Cardiac ventricle fibroblast (primary cell): Measurements from ENCODE around the gene PROB1. TPM values are rescaled to one million over a fixed set of nuclear protein-coding genes. Genes with fewer than 3 reads are reported as not detected.

Experiments used
- total RNA-seq: library from RNA; depleted of rRNA; stranded (reverse); fragments of >200 nt; gene quantifications from 2 replicates; pipeline ENCODE4 v1.2.3, GENCODE V29; 2015

The PROB1 gene, protein sequence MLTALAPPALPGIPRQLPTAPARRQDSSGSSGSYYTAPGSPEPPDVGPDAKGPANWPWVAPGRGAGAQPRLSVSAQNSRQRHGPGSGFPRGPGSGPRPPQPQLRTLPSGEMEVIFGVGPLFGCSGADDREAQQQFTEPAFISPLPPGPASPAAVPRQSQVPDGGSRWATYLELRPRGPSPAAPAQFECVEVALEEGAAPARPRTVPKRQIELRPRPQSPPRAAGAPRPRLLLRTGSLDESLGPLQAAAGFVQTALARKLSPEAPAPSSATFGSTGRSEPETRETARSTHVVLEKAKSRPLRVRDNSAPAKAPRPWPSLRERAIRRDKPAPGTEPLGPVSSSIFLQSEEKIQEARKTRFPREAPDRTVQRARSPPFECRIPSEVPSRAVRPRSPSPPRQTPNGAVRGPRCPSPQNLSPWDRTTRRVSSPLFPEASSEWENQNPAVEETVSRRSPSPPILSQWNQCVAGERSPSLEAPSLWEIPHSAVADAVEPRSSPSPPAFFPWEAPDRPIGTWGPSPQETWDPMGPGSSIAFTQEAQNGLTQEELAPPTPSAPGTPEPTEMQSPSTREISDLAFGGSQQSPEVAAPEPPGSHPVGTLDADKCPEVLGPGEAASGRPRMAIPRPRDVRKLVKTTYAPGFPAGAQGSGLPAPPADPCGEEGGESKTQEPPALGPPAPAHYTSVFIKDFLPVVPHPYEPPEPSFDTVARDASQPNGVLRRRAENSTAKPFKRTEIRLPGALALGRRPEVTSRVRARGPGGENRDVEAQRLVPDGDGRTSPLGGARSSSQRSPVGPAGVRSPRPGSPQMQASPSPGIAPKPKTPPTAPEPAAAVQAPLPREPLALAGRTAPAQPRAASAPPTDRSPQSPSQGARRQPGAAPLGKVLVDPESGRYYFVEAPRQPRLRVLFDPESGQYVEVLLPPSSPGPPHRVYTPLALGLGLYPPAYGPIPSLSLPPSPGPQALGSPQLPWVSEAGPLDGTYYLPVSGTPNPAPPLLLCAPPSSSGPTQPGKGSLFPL
- total RNA-seq, result 1.2 and 2.1 TPM in 2 replicates

DNA sequence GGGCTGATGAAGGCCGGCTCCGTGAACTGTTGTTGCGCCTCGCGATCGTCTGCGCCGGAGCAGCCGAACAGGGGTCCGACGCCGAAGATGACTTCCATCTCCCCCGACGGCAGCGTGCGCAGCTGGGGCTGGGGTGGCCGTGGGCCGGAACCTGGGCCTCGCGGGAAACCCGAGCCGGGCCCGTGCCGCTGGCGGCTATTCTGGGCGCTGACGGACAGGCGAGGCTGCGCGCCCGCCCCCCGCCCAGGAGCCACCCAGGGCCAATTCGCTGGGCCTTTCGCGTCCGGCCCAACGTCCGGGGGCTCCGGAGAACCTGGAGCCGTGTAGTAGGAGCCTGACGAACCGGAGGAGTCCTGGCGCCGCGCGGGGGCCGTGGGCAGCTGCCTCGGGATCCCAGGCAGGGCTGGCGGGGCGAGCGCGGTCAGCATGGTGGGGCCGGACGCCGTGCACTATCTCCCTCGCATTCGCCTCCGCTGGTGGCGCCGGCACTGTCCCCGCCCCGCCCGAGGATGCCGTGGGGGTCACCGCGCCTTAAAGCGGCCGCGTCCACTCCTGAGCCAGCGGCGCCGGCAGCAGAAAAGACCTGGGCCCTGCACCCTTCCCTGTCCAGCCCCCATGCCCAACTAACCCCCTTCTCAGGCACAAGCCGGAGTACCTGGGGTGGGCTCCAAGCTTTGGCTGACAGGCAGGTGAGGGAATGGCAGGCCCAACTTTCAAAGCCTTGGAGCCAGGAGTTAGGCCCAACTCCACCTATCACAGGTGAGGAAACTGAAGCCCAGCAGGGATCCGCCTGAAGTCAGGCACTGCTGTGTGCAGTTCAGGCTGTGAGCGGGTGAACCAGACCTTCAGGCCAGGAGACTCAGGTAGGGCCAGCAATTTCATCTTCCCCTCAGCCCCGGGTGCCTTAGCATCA is at the start of gene PROB1:
TSS of gene PROB1 (minus strand) at position 451 of the 913 bp plus-strand sequence. CDS start at position 428, 23 bp downstream.

DNA sequence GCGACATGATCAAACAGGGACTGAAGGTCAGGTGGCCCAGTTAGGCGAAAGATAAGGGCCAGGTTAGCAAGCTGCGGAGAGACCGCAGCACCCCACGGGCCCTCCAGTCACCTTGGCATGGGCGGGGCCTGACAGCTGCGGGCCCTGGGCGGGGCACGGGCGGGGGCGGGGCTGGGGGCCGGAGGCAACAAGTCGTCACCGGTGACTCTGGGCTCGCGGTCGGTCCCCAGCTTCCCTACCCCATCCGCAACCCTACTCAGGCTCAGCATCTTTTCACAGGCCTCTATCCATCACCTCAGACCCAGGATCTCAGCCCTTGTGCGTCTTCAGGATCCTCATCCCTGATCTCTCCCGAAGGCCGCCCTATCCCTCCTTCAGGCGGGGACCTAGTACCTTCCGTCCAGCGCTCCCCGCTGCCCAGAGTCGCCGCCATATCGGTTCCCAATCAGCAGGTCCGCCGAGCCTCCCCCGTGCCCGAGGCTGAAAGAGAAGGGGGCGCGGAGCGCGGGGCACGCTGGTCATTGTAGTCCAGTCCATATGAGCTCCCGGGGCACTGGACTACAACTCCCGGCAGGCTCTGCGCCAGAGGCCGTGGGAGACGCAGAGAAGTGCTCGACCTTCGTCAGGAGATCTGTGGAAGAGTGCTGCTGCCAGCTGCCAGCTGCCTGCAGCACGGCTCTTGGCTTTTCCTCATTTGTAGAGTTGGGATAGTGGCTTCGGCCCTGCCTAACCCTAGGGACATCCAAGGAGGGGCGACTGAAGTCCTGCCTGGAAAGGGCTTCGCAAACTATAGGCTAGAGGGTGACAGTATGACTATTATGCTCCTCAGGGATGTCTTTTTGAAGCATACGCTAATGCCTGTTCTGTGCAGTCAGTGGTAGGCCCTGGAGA is 44.4 kb upstream of the PROB1 start, which contains the start of gene DNAJC18:
TSS of gene DNAJC18 (minus strand) at position 513 of the 891 bp plus-strand sequence. CDS start at position 433, 80 bp downstream.

DNA sequence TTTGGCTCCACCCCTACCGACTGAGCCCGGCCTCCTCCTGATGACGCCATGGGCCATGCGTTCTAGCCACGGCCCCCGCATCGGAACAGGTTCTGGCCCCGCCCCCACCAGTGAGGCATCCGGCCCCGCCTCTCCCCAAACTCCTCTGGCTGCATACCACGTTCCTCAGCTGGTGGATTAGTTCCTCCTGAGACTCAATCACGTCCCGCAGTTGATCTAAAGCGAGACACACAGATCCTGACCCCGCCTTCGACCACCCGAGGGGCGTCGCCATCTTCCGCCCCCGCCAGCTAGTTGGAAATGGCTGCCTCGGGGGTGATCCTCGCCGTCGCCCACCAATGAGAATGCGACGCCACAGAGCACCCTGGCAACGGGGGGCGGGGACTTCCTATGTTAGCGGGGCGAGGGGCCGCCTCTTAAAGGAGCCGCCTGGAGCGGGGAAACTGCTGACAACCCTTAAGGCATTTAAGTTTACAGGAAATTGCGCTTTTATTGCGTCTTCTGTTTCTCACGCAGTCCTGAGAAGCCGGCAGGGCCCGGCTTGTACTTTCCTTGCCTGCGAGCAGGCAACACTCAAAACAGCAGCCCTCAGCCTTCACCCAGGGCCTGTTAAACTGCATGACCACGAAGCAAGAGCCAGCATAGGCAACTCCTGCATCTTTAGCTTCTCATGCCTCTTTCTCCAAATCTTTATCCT is 9.0 kb upstream of the PROB1 start, which contains the start of gene SPATA24:
TSS of gene SPATA24 (minus strand) at position 303 of the 697 bp plus-strand sequence. CDS start at position 274, 29 bp downstream.

DNA sequence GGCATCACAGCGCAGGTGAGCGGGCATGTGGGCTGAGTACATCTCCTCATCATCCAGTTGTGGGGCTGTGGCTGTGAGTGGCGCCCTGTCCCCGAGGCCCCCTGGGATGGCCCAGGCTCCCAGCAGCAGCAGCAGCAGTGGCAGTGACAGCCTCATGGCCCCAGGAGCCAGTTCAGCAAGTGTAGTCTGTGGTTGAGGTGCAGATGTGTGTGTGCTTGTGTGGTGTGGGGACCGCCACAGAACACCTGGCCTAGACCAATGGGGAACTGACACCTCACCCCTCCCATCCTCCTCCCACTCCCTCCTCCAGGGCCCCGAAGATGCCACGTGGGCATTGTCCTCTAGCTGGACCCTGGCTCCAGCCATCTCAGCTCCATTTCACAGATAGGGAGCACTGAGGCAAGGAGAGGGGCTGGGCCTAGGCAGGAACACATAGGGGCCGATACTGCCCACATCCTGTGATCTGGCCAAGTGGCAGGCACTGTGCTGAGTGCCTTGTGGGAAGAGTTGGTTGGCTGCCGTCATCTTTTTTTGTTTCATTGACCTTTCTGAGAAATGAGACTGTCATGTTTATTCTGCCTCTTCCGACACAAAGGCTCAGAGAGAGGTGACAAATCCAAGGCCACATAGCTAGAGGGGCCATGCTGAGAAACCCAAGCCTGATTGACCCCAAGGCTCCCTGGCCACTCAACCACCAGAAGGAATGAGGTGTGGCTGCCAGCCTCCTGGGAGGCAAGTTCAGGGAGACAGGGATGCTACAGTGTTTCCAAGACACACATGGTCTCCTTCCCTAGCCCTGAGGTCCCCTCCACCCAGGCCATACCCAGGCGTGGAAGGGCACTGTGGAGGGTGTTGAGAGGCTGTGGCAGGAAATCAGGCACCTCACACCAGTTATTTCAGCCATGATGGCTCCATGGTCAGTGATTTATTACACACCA is 4.9 kb downstream of the PROB1 start, which contains the start of gene MZB1:
TSS of gene MZB1 (minus strand) at position 213 of the 938 bp plus-strand sequence. CDS start at position 156, 57 bp downstream.

DNA sequence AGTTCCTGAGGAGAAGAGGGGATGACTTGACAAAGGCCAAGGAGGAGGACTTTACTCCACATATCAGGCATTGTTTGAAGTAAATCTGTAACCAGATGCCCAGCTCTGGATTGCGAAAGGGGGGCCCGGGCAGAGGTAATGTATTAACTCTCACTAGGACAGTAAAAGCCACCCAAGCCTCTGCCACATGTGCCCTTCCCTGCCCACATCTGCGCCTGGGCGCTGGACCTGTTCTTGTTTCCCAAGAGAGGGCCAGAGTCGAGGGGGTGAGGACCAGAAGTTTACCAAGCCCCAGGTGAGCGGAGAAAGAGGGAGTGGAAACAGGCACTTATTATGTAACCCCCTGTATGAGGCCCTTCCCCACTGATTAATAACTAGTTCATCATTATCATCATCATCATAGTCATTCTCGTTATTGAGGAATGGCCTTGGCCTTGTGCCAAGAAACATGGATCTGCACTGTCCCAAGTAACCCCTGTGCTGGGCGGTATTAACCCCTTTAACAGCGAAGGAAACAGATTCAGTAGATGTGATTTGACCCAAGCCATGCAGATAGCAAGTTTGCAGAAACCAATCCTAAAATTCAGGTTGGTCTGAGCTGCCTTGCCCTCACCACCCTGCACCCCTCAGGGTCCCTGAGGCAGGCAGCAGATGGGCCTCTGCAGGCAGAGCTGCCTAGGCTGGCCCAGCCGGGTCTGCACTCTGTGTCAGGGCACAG is 11.5 kb downstream of the PROB1 start, which contains the start of gene SLC23A1:
TSS of gene SLC23A1 (minus strand) at position 23 of the 718 bp plus-strand sequence. CDS start 44 bp downstream, outside the sequence.

DNA sequence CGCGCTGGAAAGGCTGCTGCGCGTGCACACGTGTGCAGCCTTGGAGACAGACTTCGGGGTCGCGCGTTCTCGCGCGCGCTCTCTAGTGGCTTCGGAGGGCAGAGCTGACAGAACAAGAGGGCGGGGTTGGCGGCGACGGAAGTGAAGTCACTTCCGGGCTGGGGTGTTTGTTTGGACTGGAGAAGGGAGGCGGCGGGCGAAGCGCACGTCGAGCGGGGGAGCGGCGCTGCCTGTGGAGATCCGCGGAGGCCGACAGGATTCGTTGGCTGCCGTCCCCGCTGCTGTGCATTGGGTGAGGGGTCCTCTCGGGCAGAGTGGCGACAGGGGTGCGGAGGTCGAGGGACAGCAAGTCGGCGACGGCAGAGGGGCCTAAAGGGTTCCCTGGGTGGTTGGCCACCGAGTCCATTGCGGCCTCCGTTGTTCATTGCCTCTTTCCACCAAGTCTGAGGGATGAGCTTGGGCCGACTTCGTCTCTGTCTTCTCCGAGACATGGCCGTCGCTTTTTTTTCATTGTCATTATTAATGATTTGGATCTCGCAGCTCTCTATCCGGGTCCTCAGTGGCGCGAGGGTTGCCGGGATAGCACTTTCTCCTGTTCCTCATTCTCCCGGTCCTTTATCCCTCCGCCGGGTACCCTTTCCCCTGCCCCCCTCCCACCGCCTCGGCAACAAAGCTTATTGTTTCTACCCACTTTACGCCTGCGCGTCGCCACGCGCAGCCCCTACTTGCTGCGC is 53.0 kb downstream of the PROB1 start, which contains the start of gene PAIP2:
TSS of gene PAIP2 (plus strand) at position 166 of the 734 bp plus-strand sequence. CDS start 21,931 bp downstream, outside the sequence.

Other genes with a start within 250 kb of the PROB1 start
- 41.3 and 42.1 TPM in 2 replicates for gene SIL1, start 196.7 kb downstream of the PROB1 start, total RNA-seq
- 156 and 174 TPM in 2 replicates for gene MATR3, start 101.4 kb downstream of the PROB1 start, total RNA-seq
- 68.5 and 70.7 TPM in 2 replicates for gene PAIP2, start 53.2 kb downstream of the PROB1 start, total RNA-seq
- not detected in 2 replicates for gene SLC23A1, start 11.8 kb downstream of the PROB1 start, total RNA-seq
- gene MZB1, start 5.2 kb downstream of the PROB1 start, total RNA-seq, result not detected in 2 replicates
- 1.5 and 1.9 TPM in 2 replicates for gene SPATA24, start 9.0 kb upstream of the PROB1 start, total RNA-seq
- 3.6 and 8.2 TPM in 2 replicates for gene DNAJC18, start 44.4 kb upstream of the PROB1 start, total RNA-seq
- gene ECSCR, start 67.6 kb upstream of the PROB1 start, total RNA-seq, result 2.1 and 5.1 TPM in 2 replicates
- gene SMIM33, start 75.9 kb upstream of the PROB1 start, total RNA-seq, result not detected in 2 replicates
- 43.7 and 64.9 TPM in 2 replicates for gene STING1, start 87.7 kb upstream of the PROB1 start, total RNA-seq
- 46.5 and 51.3 TPM in 2 replicates for gene UBE2D2, start 166.2 kb upstream of the PROB1 start, total RNA-seq